Sigmoid colon (tissue), 4 donors: ENCODE results near the gene DNHD1.

ENCODE experiments used
- POLR2A ChIP-seq, 2 donors: fragments of 450-650 bp; IDR thresholded peaks; one replicate each; pipeline ENCODE4 v1.6.1; 2016; ENCODE audit warnings: antibody characterized with exemption in 2 of 2, mild to moderate bottlenecking in 2 of 2, moderate library complexity in 2 of 2
- POLR2AphosphoS5 ChIP-seq, 4 donors: sonication (generic); formaldehyde crosslinking; IDR thresholded peaks; one replicate each; pipeline ENCODE4 v1.6.1; 2017; ENCODE audit warnings: antibody characterized with exemption in 4 of 4
- TF ChIP-seq, protein P1 (sequence below), 4 experiments: fragments of 450-650 bp in 3 of 4; fragments of 200-600 bp in 1 of 4; IDR thresholded peaks; one replicate each; pipeline ENCODE4 v1.5.1; 2016 to 2019; ENCODE audit warnings: antibody characterized with exemption in 4 of 4, mild to moderate bottlenecking in 3 of 4, moderate library complexity in 2 of 4

DNA sequence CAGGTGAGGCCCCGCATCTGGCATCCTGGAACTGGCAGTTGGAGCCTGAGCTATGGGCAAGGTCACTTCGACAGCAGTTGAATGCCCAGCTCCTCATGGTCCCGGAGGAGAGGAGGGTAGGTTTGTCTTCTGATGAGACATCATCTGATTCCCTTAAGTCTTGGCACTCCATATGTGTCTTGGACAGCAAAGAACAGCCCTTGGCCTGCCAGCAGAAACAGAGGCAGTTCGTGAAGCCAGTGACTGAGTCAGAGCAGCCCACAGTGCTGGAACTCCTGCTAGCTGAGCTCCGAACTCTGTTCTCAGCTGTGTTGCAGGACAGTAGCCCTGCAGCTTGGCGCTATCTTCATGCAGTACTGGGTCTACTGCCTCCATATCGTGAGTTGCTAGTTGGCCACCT is 1.0 kb downstream of the DNHD1 start:
- TF ChIP-seq, protein P1, sequence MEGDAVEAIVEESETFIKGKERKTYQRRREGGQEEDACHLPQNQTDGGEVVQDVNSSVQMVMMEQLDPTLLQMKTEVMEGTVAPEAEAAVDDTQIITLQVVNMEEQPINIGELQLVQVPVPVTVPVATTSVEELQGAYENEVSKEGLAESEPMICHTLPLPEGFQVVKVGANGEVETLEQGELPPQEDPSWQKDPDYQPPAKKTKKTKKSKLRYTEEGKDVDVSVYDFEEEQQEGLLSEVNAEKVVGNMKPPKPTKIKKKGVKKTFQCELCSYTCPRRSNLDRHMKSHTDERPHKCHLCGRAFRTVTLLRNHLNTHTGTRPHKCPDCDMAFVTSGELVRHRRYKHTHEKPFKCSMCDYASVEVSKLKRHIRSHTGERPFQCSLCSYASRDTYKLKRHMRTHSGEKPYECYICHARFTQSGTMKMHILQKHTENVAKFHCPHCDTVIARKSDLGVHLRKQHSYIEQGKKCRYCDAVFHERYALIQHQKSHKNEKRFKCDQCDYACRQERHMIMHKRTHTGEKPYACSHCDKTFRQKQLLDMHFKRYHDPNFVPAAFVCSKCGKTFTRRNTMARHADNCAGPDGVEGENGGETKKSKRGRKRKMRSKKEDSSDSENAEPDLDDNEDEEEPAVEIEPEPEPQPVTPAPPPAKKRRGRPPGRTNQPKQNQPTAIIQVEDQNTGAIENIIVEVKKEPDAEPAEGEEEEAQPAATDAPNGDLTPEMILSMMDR (IDR thresholded peaks at IDR 0.05): no peak
- TF ChIP-seq POLR2AphosphoS5 (IDR thresholded peaks at IDR 0.05): no peak
- TF ChIP-seq POLR2A (IDR thresholded peaks at IDR 0.05): no peak
